GDM1 (cell line): ENCODE results near the gene GALNS.
"Not testable (repeated sequence)": the region's sequence is repeated elsewhere in the genome, so short reads cannot be mapped to it uniquely, and the experiment has no call there.

Experiments used
- DNase-seq: peaks from one replicate; lab custom pipeline; 2025; lab: John Stamatoyannopoulos, UW

GALNS gene

DNA sequence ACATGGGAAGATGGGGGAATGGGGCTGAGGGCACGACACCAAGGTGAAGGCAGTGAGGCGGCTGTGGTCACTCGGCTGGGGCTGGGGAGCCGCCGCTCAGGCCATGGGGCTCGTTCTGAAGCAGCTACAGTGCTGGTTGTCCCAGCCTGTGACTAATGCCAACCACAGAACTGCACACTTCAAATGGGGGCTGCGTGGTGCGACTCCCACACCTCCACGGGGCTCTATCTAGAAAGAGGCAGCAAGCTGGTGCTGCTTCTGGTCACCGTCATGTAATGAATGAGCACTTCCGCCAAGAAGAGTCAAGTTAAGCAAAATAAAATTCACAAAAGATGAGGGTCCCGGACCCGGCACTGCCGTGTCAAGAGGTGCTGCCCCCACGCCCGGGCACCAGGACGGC is 20.0 kb downstream of the GALNS start:
- no peak for DNase-seq

DNA sequence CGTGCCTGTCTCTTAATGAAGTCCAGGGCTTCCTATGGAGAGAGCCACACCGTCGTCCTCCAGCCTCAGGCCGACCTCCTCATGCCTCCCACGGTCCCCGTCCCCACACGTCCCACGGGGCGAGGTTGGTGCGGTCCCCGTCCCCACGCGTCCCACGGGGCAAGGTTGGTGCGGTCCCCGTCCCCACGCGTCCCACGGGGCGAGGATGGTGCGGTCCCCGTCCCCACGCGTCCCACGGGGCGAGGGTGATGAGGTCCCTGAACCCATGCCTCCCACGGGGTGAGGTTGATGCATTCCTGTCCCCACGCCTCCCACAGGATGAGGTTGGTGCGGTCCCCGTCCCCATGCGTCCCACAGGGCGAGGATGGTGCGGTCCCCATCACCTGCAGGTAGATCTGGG is 20.9 kb downstream of the GALNS start:
- DNase-seq = no peak

DNA sequence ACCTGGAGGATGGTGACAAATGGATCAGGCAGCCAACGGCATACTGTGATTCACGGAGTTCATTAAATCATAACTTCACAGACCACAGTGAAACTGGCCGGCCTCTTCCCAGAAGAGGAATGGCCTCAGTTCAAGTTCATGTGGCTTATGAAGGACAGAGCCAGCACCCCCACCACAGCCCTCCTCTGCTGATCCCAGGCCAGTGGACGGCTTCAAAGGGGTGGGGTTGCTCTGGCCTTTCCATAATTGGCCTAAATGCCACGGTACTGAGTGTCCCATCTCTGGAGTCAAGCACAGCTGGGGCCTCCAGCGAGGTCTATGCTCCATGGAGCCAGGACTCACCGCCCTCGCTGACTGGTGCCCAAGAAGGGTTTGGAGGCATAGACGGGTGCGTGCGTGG is 21.4 kb downstream of the GALNS start:
- DNase-seq = no peak

DNA sequence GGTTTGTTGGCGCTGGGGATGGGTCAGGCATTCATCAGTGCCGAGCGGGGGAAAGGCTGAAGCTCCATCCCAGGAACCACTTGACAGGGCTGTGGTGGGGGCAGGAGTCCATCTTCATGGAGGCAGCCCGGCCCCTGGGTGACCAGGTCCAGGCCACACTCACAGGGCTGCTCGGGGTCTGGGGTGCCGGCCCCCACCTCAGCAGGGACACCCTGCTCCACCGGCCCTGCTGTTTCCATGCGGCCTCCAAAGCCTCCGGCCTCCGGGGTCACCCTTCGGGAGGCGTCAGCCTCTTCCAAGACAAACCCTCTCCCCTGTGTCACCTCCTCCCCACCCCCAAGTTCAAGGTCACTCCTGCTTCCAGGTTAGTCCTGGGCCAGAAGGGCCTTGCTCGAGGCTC is 22.1 kb downstream of the GALNS start:
- no peak for DNase-seq

DNA sequence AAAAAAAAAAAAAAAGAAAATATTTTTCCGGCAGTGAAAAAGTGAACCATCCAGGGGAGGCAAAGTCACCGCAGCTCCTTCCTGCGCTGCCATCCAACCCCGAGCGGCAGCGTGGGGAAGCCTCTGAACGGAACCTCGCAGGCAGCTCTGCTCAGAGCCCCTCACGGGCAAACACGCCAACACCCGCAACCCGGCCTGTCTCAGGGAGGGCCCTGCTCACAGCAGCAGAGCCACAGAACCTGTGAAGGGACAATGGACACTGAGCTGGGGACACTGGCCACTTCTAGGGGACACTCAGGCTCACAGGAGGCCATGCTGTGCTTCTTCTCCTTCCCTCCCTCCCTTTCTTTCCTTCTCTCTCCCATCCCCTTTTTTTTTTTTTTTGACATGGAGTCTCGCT is 23.7 kb downstream of the GALNS start:
- DNase-seq = no peak

DNA sequence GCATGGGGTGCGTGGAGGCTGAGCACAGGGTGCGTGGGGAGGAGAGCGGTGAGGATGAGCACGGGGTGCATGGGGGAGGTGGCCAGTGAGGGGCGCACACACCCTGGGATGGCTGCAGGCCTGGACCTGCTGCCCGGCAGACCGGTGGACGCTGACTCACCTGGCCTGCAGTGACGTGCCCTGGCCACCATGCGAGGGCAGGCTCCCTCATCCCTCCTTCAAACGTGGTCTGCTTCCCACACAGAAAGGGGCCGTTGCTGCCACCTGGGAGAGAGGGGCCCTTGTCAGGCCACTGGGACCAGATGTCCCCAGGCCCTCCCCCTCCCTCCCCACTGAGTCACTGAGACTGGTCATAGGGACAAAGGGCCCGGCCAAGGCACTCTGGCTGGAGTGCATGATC is 24.9 kb downstream of the GALNS start:
- DNase-seq = no peak

DNA sequence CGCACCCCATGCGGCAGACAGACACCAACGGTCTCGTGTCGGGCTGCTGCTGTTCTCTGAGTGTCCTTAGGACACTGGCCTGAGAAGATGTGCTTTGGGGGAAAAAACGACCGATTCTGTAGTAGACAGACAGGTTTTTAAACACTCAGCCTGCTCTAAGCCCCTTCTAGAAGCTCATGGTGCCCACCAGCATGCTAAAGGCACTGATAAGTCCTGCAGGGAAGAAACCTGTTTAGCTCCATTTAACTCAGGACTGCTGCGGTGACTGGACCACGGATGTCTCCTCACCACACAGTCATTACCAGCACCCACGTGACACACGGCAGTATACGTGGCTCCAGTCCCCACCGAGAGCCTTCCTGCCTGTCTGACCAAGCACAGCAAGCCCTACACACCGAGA is 26.0 kb downstream of the GALNS start:
- DNase-seq = no peak

DNA sequence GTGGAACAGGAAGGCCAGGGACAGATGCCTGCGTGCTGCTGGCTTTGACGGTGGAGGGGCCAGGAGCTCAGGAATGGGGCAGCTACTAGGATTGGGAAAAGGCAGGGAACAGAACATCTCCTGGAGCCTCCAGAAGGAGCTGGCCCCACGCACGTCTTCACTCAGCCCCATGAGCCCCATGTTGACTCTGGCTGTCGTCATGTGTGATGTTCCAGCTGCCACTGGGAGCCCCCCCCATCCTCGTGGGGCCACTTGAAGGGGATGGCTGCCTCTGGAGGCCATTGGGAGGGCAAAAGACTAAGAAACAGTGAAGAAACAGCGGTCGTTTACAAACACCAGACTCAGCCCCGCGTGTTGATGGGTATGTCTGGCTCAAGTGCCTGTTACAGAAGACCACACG is 26.5 kb downstream of the GALNS start:
- no peak for DNase-seq

DNA sequence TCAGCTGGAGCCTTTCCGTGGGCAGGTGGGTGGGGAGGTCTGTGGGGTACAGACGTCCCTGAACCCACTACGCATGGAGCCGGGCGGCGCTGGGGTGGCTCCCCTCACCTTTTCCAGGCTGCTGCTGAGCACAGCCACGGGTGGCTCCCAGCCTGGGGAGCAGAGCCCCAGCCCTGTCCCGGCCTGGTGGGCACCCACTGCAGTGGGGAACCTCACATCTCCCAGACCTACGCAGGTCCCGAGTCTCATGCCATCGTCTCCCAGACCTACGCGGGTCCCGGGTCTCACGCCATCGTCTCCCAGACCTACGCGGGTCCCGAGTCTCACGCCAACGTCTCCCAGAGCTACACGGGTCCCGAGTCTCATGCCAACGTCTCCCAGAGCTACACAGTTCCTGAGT is 28.0 kb downstream of the GALNS start:
- DNase-seq = no peak

DNA sequence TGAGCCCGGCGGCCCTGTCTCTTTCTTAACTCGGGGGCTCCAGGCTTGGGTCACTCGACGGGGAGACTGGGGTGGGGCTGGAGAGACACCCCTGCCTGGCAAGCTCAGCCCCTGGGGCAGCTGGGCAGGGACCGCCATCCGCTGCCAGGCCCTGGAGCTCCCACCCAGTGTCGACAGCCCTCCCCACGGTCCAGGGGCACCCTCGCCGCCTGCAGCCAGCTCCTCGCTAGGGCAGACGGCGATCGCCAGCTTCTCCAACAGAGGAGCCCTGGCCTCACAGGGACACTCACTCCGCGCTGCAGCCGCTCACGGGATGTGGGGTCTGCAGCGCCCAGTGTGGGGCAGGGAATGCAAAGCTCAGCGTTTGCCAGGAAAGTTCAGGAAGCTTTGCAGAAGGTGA is 29.0 kb downstream of the GALNS start:
- DNase-seq = no peak

DNA sequence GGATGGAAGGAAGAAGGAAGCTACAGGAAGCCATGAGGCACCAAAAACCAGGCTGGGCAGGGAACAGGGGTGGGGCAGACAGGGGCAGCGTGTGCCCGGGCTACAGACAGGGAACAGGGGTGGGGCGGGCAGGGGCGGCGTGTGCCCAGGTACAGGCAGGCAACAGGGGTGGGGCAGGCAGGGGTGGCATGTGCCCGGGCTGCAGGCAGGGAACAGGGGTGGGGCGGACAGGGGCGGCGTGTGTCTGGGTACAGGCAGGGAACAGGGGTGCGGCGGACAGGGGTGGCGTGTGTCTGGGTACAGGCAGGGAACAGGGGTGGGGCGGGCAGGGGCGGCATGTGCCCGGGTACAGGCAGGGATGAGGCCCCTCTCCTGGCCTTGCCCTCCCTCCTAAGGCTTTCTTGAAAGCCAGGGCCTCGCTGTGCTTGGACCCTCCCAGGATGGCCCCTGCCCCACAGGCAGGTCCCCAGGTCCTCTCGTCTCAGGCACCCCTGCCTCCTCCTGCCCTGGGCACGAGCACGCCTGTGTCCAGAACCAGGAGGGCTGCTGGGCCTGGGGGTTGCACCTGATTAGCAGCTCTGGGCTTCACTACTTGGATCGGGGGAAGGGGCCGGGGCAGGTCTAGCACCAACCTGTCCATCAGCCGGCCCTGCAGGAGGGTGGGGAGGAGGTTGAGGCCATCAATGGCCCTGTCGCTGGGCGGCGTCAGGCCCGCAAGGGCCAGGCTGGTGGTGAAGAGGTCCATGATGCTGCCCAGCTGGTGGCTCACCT is 30.5 kb downstream of the GALNS start:
- DNase-seq = no peak

DNA sequence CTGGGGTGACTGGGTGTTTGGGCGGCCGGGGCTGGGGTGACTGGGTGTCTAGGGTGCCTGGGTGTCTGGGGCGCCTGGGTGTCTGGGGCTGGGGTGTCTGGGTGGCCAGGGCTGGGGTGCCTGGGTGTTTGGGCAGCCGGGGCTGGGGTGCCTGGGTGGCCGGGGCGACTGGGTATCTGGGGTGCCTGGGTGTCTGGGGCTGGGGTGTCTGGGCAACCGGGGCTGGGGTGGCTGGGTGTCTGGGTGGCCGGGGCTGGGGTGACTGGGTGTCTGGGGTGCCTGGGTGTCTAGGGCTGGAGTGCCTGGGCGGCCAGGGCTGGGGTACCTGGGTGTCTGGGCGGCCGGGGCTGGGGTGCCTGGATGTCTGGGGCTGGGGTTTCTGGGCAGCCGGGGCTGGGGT is 31.6 kb downstream of the GALNS start:
- no peak for DNase-seq

DNA sequence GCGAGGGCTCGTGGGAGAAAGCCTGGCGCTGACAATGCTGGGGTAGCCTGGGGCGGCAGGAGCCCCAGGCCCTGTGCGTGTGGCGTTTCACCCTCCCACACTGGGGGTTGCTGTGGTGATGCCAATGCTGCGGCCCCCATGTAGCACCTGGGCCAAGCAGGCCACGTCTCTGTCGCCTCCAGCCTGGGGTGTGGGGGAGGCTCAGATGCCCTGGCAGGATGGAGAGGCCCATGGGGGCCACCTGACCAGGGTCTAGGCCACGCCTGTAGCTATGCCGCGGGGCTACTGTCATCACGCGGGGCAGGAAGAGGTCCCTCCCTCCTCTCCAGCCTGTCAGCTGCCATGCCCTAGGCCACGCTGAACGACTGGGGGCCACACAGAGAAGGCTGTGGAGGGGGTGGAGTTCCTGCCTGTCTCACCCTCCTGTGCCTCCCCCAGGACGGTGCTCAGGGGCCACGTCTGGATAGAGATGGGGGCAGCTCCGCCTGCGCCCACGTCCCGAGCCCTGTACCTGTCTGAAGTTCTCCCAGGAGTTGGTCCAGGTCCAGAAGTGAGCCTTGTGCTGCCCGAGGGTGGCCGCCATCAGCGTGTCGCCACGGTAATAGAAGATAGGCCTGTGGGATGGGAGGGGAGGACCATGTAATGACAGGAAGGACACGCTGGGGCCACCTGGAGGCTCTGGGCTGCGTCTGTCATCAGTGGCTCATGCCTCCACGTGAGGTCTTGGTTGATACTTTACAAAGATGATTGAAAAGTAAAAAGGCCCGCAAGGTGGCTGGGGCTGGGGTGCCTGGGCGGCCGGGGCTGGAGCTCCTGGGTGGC is 32.3 kb downstream of the GALNS start:
- no peak for DNase-seq

DNA sequence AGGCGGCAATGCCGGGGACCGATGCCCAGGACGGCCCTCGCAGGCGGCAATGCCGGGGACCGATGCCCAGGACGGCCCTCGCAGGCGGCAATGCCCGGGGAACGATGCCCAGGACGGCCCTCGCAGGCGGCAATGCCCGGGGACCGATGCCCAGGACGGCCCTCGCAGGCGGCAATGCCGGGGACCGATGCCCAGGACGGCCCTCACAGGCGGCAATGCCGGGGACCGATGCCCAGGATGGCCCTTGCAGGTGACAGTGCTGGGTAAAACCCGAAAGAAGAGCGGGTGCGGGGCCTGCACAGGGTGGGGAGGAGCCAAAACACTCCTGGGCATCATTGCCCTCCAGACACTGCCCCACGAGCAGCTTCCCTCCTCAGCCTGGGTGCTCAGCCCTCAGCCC is 33.1 kb downstream of the GALNS start:
- not testable (repeated sequence) for DNase-seq

DNA sequence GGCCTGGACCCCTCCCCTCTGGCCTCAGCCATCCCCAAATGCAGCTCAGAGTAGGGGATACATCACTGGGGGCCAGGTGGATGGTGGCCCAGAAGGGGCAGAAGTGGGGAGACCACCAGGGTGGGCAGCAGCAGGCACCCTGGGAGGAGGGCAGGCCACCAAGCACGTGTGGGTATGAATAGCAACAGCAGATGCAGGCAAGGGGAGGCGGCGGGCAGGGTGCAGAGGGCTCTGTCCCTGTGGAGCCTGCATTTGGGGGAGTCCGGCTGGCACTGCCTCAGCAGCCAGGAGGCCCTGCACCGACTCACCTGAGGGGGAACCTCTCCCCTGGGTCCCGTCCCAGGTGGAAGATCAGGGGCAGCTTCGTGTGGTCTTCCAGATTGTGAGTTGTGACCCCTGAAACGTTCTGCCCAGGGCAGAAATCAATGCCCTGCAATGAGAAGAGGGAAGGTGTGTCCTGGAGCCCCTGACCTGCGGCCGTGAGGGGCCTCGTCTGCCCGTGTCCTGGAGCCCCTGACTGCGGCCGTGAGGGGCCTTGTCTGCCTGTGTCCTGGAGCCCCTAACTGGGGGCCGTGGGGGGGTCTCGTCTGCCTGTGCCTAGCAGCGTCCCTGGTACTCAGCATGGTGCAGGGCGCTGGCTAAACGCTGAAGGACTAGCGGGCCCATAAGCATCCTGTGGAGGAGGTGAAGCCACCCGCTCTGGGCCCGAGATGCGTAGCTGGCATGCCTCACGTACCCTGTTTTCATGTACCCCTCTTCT is 34.3 kb downstream of the GALNS start:
- DNase-seq = no peak

DNA sequence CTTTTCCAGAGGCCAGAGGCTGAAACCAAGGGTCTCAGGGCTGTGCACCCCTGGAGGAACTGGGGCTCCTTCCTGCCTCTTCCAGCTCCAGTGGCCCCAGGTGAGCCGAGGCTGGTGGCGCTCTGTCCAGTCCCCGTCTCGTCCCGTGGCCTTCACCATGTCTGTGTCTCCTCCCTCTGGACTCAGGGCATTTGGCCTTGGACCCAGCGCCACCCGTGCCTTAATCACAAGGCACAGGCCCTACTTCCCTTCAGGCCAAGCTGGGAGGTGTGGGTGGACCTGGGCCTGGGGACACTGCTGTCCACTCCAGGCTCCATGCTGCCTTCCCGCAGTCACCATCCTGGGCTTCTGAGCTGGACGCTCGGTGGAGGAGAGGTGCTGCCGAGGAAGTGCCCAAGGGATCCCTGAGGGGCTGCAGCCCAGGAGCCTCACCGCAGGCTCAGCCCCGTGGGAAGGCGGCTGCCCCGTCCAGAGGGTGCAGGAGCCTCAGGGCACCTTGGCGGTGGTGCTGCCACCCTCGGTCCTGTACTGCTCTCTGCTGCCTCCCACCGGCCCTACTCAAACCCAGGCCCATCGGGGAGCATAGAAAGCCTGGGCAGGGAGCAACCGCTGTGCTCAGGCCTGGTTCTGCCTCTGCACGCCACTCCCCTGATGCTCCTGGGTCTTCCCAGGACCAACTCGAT is 35.4 kb downstream of the GALNS start:
- DNase-seq = no peak

DNA sequence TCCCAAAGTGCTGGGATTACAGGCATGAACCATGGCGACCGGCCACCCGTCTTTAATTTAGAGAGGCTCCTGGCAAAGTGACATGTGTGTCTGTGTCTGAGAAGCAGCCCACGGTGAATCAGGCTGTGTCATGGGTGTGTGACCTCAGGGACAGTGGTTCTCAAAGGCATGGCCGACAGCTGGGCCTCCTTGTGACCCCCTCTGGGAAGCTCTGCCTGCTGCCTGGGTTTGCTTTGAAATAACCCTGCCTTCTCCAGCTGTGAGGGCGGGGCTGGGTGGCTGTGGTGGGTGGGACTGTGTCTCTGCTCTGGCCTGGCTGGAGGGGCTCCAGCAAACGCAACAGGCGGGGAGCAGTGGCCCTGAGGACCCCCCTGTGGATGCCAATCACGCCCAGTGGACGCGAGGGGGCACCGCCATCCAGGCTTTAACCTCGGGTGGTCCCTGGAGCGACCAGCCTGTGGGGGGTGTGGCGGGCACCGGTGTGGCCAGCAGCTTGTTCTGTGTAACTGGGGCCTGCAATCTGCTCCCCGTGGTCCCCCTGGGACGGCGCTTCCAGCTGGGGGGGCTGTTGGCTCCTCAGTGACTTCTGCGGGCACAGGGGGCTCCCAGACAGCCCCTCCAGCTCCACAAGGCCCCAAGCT is 36.2 kb downstream of the GALNS start:
- no peak for DNase-seq

DNA sequence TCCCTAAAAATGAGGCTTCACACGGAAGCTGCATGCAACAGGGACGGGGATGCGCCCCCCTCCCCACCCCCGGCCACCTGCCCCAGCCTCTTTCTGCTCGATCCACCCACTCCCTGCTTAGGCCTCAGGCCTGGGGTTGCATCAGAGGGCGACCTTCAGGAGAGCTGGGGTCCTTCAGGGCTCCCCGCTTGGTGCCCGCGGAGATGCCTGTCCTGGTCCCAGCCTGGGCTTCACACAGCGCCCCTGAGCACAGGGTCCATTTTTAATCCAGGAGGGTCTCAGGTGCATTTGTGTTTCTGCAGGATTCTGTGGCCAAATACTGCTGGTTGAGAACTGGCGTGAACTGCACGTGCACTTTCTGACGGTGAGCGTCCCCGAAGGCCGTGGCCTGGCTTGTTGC is 37.6 kb downstream of the GALNS start:
- DNase-seq = no peak

DNA sequence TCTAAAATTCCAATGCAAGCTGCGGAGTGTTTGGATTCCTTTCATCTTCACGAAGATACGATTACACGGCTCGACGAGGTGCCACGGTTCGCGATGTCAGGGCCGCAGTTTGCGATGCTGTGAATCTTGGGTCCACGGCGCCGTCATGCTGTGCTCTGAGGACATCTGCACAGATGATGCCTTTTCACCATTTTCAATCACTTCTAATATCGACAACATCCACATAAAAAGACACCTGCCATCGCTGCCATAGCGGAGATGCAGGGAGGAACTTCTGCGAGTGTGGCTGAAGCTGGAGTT is 38.2 kb downstream of the GALNS start:
- no peak for DNase-seq

DNA sequence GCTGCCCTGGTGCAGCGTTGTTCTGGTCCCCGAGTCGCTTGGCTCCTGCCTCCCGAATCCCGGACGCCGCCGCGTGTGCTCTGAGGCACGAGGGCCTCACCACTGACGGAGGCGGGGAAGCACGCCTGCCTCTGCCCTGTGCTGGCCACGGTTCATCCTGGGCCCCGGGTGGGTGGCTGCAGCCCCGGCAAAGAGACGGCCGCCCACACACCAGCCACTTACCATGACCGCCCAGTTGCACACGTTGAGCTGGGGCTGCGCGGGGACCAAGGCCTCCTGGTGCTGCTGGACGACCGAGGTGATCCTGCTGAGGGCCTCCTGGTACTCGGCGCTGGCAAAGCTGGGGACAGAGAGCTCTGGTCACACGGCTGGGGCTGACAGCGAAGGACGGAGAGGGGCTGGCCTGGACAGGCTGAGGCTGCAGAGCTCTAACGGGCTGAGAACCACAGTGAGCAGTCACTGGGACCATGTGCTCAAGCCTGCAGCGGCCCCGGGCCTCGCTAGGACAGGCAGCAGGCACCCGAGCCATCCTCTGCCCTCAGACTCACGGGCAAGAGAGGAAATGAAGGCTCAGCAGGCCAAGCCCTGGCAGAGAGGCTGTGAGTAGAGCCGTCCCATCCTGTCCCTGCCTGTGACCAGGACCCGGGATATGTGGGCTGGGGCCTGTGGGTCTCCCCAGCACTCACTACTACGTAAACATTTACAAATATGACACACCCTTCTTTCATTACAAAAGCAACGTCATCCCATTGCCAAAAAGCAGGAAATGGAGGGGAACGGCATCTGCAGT is 38.8 kb downstream of the GALNS start:
- no peak for DNase-seq
